HG03097 (cell line): Measurements from ENCODE around the gene USP11.
A peak's percentile ranks its signal among the peaks of the same experiment; 100 is the strongest.

ENCODE experiments used
- ATAC-seq: cut with Tn5 transposase; IDR thresholded peaks from one replicate; pipeline ENCODE4 v1.9.1; 2021; ENCODE audit not compliant: unreplicated experiment, low FRiP score

Gene USP11

DNA sequence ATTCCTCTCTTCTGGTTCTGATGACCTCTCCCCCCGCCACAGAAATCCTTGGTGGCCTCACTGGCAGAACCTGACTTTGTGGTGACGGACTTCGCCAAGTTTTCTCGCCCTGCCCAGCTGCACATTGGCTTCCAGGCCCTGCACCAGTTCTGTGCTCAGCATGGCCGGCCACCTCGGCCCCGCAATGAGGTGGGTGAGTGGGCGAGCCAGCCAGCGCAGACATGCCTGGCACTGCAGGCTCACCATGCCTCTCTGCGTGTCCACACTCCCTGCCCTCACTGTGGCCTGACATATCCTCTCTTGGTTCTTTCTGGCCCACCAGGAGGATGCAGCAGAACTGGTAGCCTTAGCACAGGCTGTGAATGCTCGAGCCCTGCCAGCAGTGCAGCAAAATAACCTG is 30.5 kb upstream of the USP11 start:
- no peak for ATAC-seq

- no peak for ATAC-seq
These were observed 29.9 kb upstream of the USP11 start for GRCh38 chrX:47202877-47203276.

GRCh38 chrX:47204970-47205369 is 27.8 kb upstream of the USP11 start:
- no peak for ATAC-seq

DNA sequence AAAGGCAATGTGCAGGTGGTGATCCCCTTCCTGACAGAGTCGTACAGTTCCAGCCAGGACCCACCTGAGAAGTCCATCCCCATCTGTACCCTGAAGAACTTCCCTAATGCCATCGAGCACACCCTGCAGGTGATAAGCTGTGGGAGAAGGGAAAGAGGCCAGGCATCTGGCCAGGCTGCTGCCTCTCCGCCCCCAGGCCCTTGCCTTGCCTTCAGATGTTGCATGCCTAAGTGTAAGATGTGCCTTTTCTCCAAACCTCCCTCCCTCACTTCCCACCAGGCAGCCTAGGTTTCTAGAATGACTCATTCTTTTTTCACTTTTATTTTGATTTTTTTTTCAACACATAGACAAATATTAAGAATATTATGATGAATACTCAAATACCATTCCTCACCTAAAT is 26.5 kb upstream of the USP11 start:
- no peak for ATAC-seq

GRCh38 chrX:47208108-47208507 is 24.7 kb upstream of the USP11 start:
- ATAC-seq: no peak

DNA sequence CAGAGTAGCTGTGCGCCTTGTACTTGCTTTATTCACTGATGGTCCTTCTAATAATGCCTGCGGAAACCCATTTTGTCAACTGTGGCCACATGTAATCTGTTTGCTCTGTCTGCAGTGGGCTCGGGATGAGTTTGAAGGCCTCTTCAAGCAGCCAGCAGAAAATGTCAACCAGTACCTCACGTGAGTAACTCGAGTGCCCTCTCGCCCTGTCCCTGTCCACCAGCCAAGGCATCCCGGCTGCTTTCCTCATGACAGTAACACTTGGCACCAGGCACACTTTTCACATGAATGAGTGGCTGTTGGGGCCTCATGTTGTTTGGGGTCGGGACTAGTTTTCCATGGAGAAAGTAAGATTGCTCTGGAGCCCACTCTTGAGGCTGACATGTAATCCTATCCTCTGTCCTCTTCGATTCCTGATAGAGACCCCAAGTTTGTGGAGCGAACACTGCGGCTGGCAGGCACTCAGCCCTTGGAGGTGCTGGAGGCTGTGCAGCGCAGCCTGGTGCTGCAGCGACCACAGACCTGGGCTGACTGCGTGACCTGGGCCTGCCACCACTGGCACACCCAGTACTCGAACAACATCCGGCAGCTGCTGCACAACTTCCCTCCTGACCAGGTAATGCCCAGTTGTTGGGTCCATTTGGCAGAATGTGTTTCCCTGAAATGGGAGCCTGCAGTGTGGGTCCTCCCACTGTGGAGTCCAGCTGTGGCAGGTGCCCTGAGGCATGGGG is 23.1 kb upstream of the USP11 start:
- no peak for ATAC-seq

DNA sequence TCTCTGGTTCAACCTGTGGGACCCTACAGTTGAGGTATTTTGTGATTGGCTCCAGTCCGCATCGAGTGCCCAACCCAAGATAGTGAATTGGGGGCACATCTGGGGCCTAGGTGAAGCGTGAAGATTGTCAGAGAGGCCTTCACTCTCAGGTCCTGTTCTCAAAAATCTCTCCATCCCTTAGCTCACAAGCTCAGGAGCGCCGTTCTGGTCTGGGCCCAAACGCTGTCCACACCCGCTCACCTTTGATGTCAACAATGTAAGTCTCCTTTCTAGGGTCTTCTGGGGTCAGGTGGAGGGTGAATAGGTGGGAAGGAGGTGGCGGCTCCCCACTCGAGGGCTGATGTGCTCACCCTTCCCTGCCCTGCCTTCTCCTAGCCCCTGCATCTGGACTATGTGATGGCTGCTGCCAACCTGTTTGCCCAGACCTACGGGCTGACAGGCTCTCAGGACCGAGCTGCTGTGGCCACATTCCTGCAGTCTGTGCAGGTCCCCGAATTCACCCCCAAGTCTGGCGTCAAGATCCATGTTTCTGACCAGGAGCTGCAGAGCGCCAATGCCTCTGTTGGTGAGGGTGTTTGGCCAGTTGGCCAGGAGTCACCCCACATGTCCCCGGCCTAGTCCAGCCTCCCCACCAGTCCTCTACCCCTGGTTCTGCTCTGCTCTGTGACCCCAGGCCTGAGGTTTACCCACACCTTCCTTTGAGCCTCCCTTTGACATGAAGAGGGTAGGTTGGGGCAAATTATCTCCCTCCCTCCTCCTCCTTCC is 22.0 kb upstream of the USP11 start:
- ATAC-seq: no peak

DNA sequence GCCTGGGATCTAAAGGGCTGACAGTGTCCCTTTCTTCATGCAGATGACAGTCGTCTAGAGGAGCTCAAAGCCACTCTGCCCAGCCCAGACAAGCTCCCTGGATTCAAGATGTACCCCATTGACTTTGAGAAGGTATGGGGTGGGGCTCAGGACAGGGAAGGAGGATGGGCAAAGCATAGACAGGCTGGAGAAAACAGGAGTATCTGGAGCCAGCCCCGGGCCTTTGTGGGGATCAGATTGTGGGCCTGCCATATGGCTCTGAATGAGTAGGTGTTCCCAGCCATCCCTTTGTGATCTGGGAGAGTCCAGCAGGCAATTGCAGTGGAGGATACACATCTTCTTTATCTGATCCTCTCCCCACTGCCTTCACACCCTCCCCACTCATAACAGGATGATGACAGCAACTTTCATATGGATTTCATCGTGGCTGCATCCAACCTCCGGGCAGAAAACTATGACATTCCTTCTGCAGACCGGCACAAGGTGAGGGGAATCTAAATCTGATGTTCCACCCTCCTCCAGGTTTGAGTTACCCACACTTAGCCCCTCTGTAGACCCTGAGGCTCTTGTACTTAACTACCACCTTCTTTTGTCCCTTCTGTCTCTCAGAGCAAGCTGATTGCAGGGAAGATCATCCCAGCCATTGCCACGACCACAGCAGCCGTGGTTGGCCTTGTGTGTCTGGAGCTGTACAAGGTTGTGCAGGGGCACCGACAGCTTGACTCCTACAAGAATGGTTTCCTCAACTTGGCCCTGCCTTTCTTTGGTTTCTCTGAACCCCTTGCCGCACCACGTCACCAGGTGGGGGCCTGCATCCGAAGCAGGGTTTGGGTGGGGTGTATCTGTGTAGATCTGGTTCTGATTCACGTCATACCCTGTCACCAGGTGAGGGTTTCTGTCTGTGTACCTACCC is 20.2 kb upstream of the USP11 start:
- ATAC-seq: no peak

- no peak for ATAC-seq
These were observed 18.3 kb upstream of the USP11 start for GRCh38 chrX:47214435-47215077.

DNA sequence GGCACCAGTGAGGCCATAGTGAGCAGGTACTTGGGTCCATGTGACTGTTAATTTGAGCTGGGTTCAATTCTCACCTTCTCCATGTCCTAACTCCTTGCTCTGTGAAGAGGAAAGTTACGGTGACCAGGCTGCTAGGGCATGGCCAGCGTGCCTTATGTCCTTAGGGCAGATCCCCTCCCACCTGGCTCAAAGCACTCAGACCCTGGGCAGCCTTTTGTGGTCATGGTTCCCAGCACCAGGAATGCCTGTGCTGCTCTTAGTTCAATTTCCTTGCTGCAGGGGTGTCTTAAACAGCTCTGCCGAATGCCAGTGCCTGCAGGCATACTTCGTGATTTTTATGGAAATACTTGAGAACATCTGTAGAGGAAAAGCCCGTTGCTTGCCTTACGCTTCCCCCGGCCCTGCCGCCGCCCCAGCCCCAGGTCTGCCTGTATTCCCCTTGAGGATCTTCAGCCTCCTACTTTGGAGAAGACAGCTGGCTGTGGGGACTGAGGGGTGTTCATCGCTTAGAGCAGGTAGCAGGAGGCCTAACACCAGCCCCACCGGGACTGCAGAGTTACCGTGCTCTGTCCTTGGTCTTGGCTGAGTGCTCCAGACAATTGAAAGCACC is 17.4 kb upstream of the USP11 start:
- ATAC-seq: no peak

GRCh38 chrX:47216393-47216925 is 16.4 kb upstream of the USP11 start:
- no peak for ATAC-seq

DNA sequence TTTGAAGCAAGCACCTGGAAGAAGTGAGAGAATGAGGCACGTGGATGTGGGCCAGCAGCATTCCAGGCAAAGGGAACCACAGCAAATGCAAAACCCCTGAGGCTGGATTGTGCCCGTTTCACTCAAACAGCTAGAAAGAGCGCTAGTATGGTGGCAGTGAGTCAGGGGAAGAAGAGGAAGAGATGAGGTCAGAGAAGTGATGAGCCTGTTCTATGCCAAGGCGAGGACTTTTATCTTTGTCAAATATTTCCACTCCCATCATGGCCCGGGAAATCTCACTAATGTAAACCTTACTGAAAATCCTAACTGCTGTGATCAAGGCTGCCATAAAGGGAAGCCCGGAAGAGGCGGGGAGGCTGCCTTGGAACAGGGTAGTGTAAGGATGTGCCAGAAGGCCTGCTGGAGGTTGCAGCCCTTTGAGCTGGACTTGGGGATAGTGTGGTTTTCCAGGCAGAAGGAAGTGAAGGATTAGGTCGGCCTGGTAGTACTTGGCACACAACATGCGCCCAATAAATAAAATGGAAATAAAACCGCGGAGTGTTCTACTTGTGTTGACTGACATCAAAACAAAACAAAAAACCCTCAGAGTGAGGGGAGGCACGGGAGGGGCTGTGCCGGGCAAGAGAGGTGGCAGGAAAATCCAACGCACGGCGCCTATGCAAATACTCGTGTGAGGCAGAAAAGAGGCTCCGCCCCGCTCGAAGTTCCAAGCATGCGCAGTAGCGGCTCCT is 15.5 kb upstream of the USP11 start:
- ATAC-seq: no peak

- ATAC-seq: peak; percentile 88
These were observed 14.9 kb upstream of the USP11 start for GRCh38 chrX:47217852-47218279.

GRCh38 chrX:47218280-47218919 is 14.4 kb upstream of the USP11 start, which contains the start of gene CDK16:
TSS of gene CDK16 (plus strand) at chrX:47218681. CDS start at chrX:47223558, 4,877 bp downstream.
- peak; percentile 48 for ATAC-seq

- ATAC-seq: no peak
These were observed 13.6 kb upstream of the USP11 start for GRCh38 chrX:47218920-47219815.

DNA sequence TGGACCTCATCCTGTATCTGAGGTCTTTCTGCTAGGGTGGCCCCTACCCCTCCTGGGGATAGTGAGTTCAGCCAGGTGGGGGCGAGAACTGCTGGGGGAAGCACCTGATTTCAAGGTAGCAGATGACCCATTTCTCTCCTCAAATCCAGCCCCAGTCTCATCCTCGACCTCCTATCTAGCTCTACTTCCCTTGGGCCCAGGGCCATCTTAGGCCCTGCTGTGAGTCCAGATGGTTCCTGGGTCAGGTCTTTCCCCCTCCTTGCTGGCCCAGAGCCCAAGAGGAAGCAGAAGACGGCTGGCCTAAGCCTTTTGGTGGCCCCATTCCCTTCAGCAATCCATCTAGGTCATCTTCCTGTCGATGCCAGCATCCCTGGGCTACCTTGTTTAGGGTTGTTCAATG is 11.1 kb upstream of the USP11 start:
- no peak for ATAC-seq

GRCh38 chrX:47222751-47223350 is 10.0 kb upstream of the USP11 start:
- ATAC-seq: no peak
